Activated CD4-positive, alpha-beta T cell treated with anti-CD3 and anti-CD28 coated beads, Interleukin-2, amount 10 ng/mL, durations not matched to agents 24 days and 14 days (primary cell): Measurements from ENCODE around the gene CA5B. TPM values are rescaled to one million over a fixed set of nuclear protein-coding genes. Genes with fewer than 3 reads are reported as not detected.
"Not testable (repeated sequence)": the region's sequence is repeated elsewhere in the genome, so short reads cannot be mapped to it uniquely, and the experiment has no call there.

Source experiments
- DNase-seq: peaks from one replicate; pipeline ENCODE4 v3.0.0; 2022
- H3K27ac Mint-ChIP-seq: one replicate; pipeline ENCODE4 v1.8.0; 2022; ENCODE audit warnings: mild to moderate bottlenecking, mixed read lengths
- H3K27me3 Mint-ChIP-seq: one replicate; pipeline ENCODE4 v1.8.0; 2022; ENCODE audit warnings: mixed read lengths
- H3K36me3 Mint-ChIP-seq: one replicate; pipeline ENCODE4 v1.8.0; 2022; ENCODE audit warnings: low read depth, mild to moderate bottlenecking, mixed read lengths
- H3K4me1 Mint-ChIP-seq: one replicate; pipeline ENCODE4 v1.8.0; 2021; ENCODE audit warnings: mixed read lengths
- H3K4me3 Mint-ChIP-seq: one replicate; pipeline ENCODE4 v1.8.0; 2022; ENCODE audit warnings: mild to moderate bottlenecking, moderate library complexity, mixed read lengths
- H3K9me3 Mint-ChIP-seq: one replicate; pipeline ENCODE4 v1.8.0; 2021; ENCODE audit warnings: mixed read lengths
- intact Hi-C: fragments of 100-400 bp; cut with micrococcal nuclease; formaldehyde crosslinking; loops from one replicate; pipeline ENCODE4 v1.15.1; 2023
- total RNA-seq: library from RNA; stranded (reverse); gene quantifications from 2 replicates; pipeline ENCODE4 v1.2.3, GENCODE V29; 2022

The CA5B gene
- total RNA-seq, 1 donor from 2014 or later = 4.7 TPM

DNA sequence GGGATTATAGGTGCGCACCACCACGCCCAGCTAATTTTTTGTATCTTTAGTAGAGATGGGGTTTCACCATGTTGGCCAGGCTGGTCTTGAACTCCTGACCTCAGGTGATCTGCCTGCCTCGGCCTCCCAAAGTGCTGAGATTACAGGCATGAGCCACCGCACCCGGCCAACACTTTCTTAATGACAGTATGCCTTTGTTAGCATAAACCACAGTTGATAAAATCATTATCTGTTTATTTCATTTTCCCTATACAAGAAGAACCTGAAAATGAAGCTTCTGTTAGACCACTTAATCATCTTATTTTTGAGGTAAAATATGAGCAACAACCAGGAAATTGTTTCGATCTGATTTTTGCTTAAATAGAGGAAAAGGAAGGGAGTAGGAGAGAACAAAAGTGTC is 21.8 kb downstream of the CA5B start:
- not testable (repeated sequence) for H3K9me3 Mint-ChIP-seq, H3K4me3 Mint-ChIP-seq, DNase-seq, H3K27me3 Mint-ChIP-seq, H3K27ac Mint-ChIP-seq, H3K36me3 Mint-ChIP-seq
- intact Hi-C loops = loop anchor here (2.0 to 10.0 kb wide), 2 partner anchors 213 to 685 kb away; no protein-coding TSS in a partner anchor
- H3K4me1 Mint-ChIP-seq = peaks cover 16% of the 10 kb centered on the region

DNA sequence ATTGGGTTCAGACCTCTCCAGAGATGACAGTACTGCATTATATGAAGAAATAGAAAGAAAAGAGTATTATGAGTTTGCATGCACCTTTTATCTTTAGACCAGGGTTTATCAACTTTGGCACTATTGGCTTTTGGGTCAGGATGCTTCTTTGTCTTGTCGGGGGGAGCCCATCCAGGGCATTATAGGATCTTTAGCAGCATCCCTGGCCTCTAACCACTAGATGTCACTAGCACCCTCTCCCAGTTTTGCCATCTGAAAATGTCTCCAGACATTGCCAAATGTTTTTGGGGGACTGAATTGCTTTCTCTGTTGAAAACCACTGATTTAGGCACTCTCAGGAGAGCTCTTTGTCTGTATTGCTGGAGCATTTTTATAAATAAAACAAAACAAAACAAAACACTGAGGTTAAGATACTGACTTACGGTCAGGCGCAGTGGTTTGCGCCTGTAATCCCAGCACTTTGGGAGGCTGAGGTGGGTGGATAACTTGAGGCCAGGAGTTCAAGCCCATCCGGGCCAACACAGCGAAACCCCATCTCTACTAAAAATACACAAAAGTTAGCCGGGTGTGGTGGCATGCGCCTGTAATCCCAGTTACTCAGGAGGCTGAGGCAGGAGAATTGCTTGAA is 23.6 kb downstream of the CA5B start:
- DNase-seq = peak; percentile 80
- H3K4me3 Mint-ChIP-seq = no peak overlapping the region
- intact Hi-C loops = loop anchor here (1.0 to 10.0 kb wide), 3 partner anchors 29 to 683 kb away; partner anchors contain the start of gene ZRSR2

DNA sequence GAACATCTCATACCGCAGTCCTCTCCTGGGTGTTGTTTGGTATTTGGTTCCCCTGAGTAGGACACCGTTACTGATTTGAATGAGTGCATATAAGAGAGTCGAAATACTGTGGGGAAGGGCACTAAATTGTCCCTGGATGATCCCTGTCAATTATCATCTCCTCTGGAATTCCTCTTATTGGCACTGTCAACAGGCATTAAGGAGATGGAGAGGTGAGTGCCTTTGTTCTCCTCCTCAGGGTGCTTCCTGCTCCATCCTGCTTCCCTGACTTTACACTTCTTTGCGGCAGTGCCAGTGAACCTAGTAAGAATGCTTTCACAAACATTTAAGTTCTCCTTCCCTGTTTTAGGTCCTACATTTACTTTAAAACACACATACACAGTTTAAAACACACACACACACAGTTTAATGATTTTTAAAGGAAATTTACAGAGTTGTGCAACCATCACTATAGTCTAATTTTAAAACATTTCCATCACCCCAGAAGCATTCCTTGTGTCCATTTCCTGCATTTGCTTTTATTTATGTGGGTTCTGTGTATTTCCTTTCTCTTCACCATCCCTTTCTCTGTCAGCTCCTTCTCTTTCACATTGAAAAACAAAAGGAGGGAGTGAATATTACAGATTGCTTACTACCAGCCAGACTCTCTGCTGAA is 31.4 kb downstream of the CA5B start:
- Mint-ChIP-seq H3K4me3 (no peak overlapping the region), H3K36me3 (peaks cover 17% of the 10 kb centered on the region), H3K9me3 (no peaks in the 10 kb centered on the region), H3K4me1 (peaks cover 11% of the 10 kb centered on the region), H3K27ac (no peak overlapping the region), H3K27me3 (no peaks in the 10 kb centered on the region)
- intact Hi-C loops = loop anchor here (10.0 kb wide), 1 partner anchor 675 kb away; no protein-coding TSS in a partner anchor
- DNase-seq = no peak

More for the DNA sequence above, 23.6 kb downstream of the CA5B start:
- Mint-ChIP-seq H3K36me3 (peaks cover 8% of the 10 kb centered on the region), H3K9me3 (no peaks in the 10 kb centered on the region), H3K27ac (no peak overlapping the region), H3K4me1 (peaks cover 16% of the 10 kb centered on the region), H3K27me3 (no peaks in the 10 kb centered on the region)

DNA sequence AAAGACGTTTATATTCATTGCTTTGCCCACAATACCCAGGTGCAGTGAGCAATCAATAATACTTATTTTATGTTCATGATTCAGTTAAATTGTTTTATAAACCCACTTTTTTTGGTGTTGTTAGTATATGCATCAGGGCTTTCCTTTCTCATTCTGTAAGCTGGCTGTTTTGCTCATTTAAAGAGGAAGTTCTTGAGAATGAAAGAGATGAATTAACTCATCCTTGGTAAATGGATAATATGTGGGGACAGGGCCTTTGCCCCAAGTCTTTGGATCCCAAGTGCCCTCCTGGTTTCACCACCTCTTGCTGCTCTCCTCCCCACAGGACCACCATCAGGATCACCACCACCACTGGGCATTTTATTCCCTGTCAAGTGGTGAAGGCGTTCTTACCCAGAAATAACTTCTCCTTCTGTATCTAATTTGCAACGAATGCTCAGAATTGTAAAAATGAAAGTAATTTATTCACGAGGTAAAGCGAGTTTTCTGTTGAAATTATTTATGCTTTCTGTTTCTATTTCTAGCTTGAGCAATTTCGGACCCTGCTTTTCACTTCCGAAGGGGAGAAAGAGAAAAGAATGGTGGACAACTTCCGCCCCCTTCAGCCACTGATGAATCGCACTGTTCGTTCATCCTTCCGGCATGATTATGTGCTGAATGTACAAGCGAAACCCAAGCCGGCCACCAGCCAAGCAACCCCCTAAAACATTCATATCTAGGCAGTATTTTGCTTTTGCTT is 44.1 kb downstream of the CA5B start:
- no peaks in the 10 kb centered on the region for H3K27me3 Mint-ChIP-seq
- intact Hi-C loops = no loop called here

DNA sequence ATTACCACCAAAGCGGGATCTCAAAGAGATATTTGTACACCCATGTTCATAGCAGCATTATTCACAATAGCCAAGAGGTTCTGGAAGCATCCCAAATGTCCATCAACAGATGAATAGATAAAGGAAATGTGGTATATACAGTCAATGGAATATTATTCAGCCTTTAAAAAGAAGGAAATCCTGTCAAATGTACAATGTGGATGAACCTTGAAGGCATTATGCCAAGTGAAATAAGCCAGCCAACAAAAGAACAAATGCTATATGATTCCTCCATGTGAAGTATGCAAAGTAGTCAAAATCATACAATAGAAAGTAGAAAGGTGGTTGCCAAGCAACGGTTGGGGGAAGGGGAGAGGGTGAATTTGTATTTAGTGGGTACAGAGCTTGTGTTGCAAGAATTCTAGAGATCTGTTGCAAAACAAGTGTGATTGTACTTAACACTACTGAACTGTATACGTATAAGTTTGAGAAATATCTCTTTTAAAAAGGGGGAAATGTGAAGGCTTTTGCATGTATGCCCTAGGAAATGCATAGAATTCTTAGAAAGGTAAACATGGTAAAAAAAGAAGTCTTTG is 47.2 kb downstream of the CA5B start:
- intact Hi-C loops = no loop called here
- no peak overlapping the region for H3K4me3 Mint-ChIP-seq

More for the DNA sequence above, 44.1 kb downstream of the CA5B start:
- H3K4me1 Mint-ChIP-seq = peaks cover 3% of the 10 kb centered on the region
- peak; percentile 64 for DNase-seq
- no peaks in the 10 kb centered on the region for H3K9me3 Mint-ChIP-seq
- H3K36me3 Mint-ChIP-seq = peaks cover 15% of the 10 kb centered on the region
- peak overlapping the region; percentile 85 for H3K4me3 Mint-ChIP-seq
- H3K27ac Mint-ChIP-seq = peak overlapping the region; percentile 94

DNA sequence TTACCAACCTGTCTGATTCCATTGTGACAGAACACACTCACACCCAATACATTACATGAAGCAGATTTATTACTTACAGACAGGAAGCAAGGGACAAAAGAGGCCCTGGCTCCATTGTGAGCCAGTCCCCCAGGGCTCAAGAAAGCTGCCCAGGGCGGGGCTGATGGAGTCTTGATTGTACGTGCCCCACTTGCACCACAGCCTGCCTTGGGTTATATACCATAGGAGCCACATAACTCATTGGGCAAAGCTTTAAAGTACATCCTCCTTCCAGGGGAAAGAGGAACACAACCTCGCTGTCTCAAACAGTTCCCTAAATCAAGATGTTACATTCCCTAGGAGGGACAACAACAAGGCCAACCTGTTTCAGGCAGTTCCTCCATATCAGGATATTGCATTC is 48.8 kb downstream of the CA5B start:
- Mint-ChIP-seq H3K27me3 (no peaks in the 10 kb centered on the region), H3K4me1 (peaks cover 3% of the 10 kb centered on the region), H3K4me3 (no peak overlapping the region), H3K36me3 (peaks cover 5% of the 10 kb centered on the region), H3K9me3 (no peaks in the 10 kb centered on the region), H3K27ac (no peak overlapping the region)
- no peak for DNase-seq
- intact Hi-C loops = no loop called here

More for the DNA sequence above, 47.2 kb downstream of the CA5B start:
- Mint-ChIP-seq H3K27me3 (no peaks in the 10 kb centered on the region), H3K4me1 (peaks cover 3% of the 10 kb centered on the region), H3K9me3 (no peaks in the 10 kb centered on the region), H3K36me3 (peaks cover 7% of the 10 kb centered on the region), H3K27ac (no peak overlapping the region)
- no peak for DNase-seq

DNA sequence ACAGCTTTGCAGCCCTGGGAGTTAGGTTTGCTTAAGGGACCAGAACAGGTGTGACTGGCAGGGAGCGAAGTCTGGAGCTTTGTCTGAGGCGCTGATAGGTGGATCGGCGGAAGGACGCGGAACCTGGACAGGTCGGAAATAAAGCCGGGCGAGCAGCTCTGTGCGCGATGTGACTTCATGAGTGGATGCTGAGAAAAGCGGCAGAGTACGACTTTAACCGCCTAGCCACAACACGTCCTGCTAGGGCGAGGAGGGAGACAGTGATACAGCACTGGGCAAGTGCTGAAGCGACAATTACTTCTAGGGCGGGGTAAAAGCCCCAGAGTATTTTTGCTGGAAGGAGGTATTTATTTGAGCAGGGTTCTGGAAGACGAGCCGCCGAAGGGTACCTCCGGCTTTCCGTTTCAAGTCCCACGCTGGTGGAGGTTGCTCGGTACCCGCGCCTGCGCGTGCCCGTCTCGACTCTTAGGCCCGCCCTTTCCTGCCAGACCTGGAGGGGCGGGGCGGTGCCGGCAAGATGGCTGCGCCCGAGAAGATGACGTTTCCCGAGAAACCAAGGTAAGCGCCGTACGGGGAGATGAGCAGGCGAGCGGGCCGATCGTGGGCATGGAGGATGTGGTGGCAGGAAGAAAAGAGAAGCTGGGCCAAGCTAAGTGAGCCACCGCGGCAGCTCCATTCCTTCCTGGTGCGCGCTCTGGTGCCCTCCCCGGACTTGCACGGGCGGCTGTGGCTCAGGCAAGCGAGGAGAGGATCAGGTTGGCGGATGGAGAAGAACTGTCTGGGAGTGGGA is 52.1 kb downstream of the CA5B start, which contains the start of gene ZRSR2:
Gene ZRSR2, plus strand, starts transcription at position 506 of the 790 bp plus-strand sequence. Its CDS starts 12 bp downstream, at position 518.
- no peaks in the 10 kb centered on the region for H3K9me3 Mint-ChIP-seq
- no peak within 1 kb of the TSS for H3K27ac Mint-ChIP-seq
- H3K27me3 Mint-ChIP-seq = no peaks in the 10 kb centered on the region
- no peak within 1 kb of the TSS for H3K4me3 Mint-ChIP-seq
- H3K4me1 Mint-ChIP-seq = peaks cover 9% of the 10 kb centered on the region
- intact Hi-C loops = loop anchor here (1.0 to 10.0 kb wide), 6 partner anchors 27 to 925 kb away; partner anchors contain the start of genes AP1S2, CA5B, CTPS2 and SYAP1
- H3K36me3 Mint-ChIP-seq = peaks cover 11% of the 10 kb centered on the region
- DNase-seq = peak; percentile 96

DNA sequence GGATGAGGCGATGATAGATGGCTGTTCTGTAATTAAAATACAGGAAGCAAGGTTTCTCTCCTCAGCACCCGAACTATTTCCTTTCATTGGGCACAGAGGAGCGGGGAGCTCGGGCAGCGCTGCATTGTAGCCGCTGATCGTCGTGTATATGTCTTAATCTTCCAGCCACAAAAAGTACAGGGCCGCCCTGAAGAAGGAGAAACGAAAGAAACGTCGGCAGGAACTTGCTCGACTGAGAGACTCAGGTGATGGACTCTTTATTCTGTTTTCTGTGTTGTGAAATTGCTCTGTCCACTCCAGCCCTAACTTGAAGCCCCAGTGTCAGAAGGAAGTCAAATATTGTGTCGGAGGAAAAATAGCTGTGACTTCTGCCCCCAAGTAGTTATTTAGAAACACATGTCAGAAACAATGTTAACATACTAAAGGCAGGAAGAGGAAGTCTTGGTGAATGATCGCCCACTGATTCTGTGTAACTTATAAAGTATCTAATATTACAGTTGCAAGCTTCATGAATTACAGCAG is 52.8 kb downstream of the CA5B start:
- intact Hi-C loops = loop anchor here (1.0 to 10.0 kb wide), 6 partner anchors 26 to 924 kb away; partner anchors contain the start of genes AP1S2, CA5B, CTPS2 and SYAP1
- Mint-ChIP-seq H3K4me3 (no peak overlapping the region), H3K9me3 (no peaks in the 10 kb centered on the region), H3K27me3 (no peaks in the 10 kb centered on the region), H3K4me1 (peaks cover 13% of the 10 kb centered on the region), H3K36me3 (peaks cover 11% of the 10 kb centered on the region), H3K27ac (no peak overlapping the region)
- no peak for DNase-seq

DNA sequence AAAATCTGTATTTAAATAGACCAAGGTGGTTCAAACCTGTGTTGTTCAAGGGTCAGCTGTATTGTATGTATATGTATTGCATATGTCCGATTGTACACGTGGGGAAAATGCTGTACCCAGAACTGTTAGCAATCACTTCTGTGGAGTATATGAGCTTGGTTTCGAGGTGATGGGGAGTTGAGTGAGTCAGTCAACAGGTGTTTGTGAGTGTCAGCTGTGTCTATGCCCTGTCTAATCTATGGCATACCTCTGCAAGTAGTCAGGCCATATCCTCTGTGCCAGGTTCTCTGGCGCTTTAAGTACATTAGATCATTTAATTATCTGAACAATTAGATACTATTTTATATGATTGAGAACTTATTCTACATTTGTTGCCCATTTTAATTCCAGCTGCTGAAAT is 59.6 kb downstream of the CA5B start:
- Mint-ChIP-seq H3K27ac (no peak overlapping the region), H3K4me3 (no peak overlapping the region), H3K4me1 (peaks cover 17% of the 10 kb centered on the region), H3K36me3 (peaks cover 31% of the 10 kb centered on the region), H3K9me3 (no peaks in the 10 kb centered on the region), H3K27me3 (no peaks in the 10 kb centered on the region)
- no peak for DNase-seq
- intact Hi-C loops = loop anchor here (10.0 kb wide), 1 partner anchor 917 kb away; the partner anchor contains the start of genes CTPS2 and SYAP1

DNA sequence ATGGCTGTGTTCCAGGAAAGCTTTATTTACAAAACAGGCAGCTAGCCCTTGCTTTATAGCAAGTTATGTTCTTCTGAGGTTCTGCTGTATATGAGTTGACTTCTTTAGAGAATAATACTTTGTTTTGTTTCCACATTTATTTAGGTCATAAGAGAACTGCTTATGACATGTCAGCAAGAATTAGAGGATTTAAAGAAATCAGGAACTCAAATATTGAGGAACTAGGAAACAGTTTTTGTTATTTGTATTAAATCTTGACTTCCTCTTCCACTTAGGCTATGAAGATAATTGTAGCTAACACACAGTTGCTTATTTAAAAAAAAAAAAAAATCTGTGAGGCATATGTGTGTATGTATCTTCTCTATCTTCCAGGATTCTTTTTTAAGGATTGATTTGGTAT is 66.5 kb downstream of the CA5B start:
- Mint-ChIP-seq H3K27ac (no peak overlapping the region), H3K36me3 (peaks cover 28% of the 10 kb centered on the region)
- no peak for DNase-seq

DNA sequence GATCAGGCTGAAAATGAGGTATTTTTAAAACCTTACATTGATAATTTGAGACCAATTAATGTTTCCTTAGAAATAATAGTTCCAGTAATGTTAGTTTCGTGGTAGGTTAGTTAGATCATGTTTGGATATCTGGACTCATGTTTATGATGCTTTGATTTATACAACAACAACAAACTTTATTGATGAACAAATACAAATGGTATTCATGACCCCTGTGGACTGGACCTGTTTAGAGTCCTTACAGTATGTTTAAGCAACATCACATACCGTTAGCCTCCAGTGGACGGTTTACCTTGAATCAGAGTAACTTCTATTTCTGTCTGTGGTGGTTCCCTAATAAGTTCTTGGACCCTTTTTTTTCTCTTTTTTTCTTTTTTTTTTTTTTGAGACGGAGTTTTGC is 70.2 kb downstream of the CA5B start:
- Mint-ChIP-seq H3K4me3 (no peak overlapping the region), H3K36me3 (peaks cover 36% of the 10 kb centered on the region), H3K4me1 (peaks cover 5% of the 10 kb centered on the region)

More for the DNA sequence above, 66.5 kb downstream of the CA5B start:
- Mint-ChIP-seq H3K27me3 (no peaks in the 10 kb centered on the region), H3K4me3 (no peak overlapping the region), H3K4me1 (no peaks in the 10 kb centered on the region), H3K9me3 (no peaks in the 10 kb centered on the region)
- intact Hi-C loops = no loop called here

DNA sequence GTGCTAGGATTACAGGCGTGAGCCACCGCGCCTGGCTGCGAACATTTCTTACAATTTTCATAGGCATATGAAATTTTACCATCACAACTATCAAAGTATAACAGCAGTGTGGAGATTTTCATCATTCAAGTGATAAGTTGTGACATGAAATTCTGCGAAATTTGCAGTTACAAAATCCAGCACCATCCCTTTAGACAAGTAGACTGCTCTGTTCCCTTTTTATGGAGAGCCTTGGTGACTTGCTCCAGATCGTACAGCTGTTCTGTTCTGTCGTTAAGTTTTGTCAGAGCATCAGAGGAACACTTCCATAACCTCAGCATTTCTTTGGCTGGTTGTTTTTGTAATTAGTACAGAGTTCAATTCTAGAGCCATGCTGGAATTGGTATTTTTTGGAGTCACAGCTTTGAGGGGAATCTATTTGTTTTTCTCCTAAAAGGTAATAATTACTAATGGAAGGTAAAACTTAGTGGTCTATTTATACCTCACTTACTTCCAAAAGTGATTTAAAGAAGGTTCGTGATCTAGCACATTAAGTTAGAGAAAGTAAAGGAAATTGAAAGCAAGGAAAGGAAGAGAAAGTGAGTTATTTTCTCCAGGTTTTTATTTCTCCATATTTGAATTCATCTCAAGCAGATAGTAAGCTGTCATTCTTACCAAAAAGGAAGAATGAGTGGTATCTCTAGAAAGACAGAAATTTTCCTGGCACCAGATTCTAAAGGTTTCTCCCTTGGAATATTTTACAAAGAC is 74.3 kb downstream of the CA5B start:
- no peak for DNase-seq
- intact Hi-C loops = no loop called here
- Mint-ChIP-seq H3K4me1 (peaks cover 28% of the 10 kb centered on the region), H3K27ac (no peak overlapping the region), H3K9me3 (no peaks in the 10 kb centered on the region), H3K27me3 (no peaks in the 10 kb centered on the region), H3K36me3 (peaks cover 37% of the 10 kb centered on the region), H3K4me3 (no peak overlapping the region)

More for the DNA sequence above, 70.2 kb downstream of the CA5B start:
- intact Hi-C loops = no loop called here
- Mint-ChIP-seq H3K27me3 (no peaks in the 10 kb centered on the region), H3K9me3 (no peaks in the 10 kb centered on the region), H3K27ac (no peak overlapping the region)
- no peak for DNase-seq
